PC-9 (cell line): ENCODE results near the gene MEPE. TPM values are rescaled to one million over a fixed set of nuclear protein-coding genes. Genes with fewer than 3 reads are reported as not detected.

Experiments used
- BruUV-seq: library from RNA; stranded (reverse); fragments of 400-500 nt; replicated peaks from 2 replicates; lab custom pipeline; 2021; lab: Mats Ljungman, UMichigan
- CTCF ChIA-PET: fragments of 300-600 bp; sonication (Branson Sonifier 250); formaldehyde crosslinking; loops from one replicate; lab custom pipeline; 2022; ENCODE audit warnings: antibody characterized with exemption; lab: Charles Lee
- POLR2A ChIA-PET: fragments of 300-600 bp; sonication (Branson Sonifier 250); formaldehyde crosslinking; loops from one replicate; lab custom pipeline; 2022; ENCODE audit warnings: antibody characterized with exemption; ENCODE audit not compliant: unreplicated experiment; lab: Charles Lee
- DNase-seq, 2 experiments: peaks; one replicate each; pipeline versions ENCODE4 v3.0.0 to v3.0.0-alpha.2; 2015 to 2022; ENCODE audit warnings: mixed read lengths in 1 of 2
- H2AFZ ChIP-seq: fragments of 200-600 bp; sonication (generic); 2 replicates; pipeline ENCODE4 v1.8.1; 2017; ENCODE audit warnings: antibody characterized with exemption
- H3F3A ChIP-seq: fragments of 200-600 bp; sonication (generic); 2 replicates; pipeline ENCODE4 v1.8.1; 2017; ENCODE audit warnings: antibody characterized with exemption, mild to moderate bottlenecking, low read depth; ENCODE audit not compliant: insufficient read depth
- H3K27ac ChIP-seq: fragments of 200-600 bp; sonication (generic); 2 replicates; pipeline ENCODE4 v1.6.1; 2016; ENCODE audit warnings: mixed run types
- H3K27me3 ChIP-seq: fragments of 200-600 bp; sonication (generic); 2 replicates; pipeline ENCODE4 v1.6.1; 2016; ENCODE audit warnings: low read depth, mixed run types; ENCODE audit not compliant: insufficient read depth
- H3K36me3 ChIP-seq: fragments of 200-600 bp; sonication (generic); 2 replicates; pipeline ENCODE4 v1.6.1; 2016; ENCODE audit warnings: low read depth, mixed run types
- H3K4me1 ChIP-seq: fragments of 200-600 bp; sonication (generic); replicated peaks from 2 replicates; pipeline ENCODE4 v1.6.1; 2016; ENCODE audit warnings: mixed run types; ENCODE audit not compliant: insufficient read depth
- H3K4me2 ChIP-seq: fragments of 200-600 bp; sonication (generic); 2 replicates; pipeline ENCODE4 v1.6.1; 2017; ENCODE audit warnings: mixed run types
- H3K4me3 ChIP-seq: fragments of 200-600 bp; sonication (generic); 2 replicates; pipeline ENCODE4 v1.6.1; 2016; ENCODE audit warnings: mixed run types
- H3K79me2 ChIP-seq: fragments of 200-600 bp; sonication (generic); 2 replicates; pipeline ENCODE4 v1.6.1; 2017; ENCODE audit warnings: low read depth, mixed run types
- H3K9me2 ChIP-seq: fragments of 200-600 bp; sonication (generic); 2 replicates; pipeline ENCODE4 v1.8.1; 2017; ENCODE audit warnings: mild to moderate bottlenecking; ENCODE audit not compliant: insufficient read depth
- H3K9me3 ChIP-seq: fragments of 200-600 bp; sonication (generic); 2 replicates; pipeline ENCODE4 v1.8.1; 2016; ENCODE audit warnings: low read depth; ENCODE audit not compliant: insufficient read depth
- H4K20me1 ChIP-seq: fragments of 200-600 bp; sonication (generic); 2 replicates; pipeline ENCODE4 v1.8.1; 2017; ENCODE audit not compliant: insufficient read depth
- EZH2 ChIP-seq: fragments of 200-600 bp; sonication (generic); IDR thresholded peaks from 2 replicates; pipeline ENCODE4 v1.8.0; 2017; ENCODE audit warnings: antibody characterized with exemption, low read depth
- intact Hi-C: fragments of 100-400 bp; cut with micrococcal nuclease; formaldehyde crosslinking; loops from one replicate; pipeline ENCODE4 v1.10.0; 2022; ENCODE audit not compliant: unreplicated experiment
- total RNA-seq: library from RNA; stranded (reverse); gene quantifications from 2 replicates; pipeline ENCODE4 v1.2.3, GENCODE V29; 2021
- TF ChIP-seq, protein P1 (sequence below): fragments of 200-600 bp; sonication (generic); conservative IDR thresholded peaks from 2 replicates; pipeline ENCODE4 v1.6.1; 2017; ENCODE audit warnings: mixed run types, antibody characterized with exemption, mild to moderate bottlenecking, moderate library complexity

The MEPE gene
- total RNA-seq, 1 experiment from 2014 or later = not detected

DNA sequence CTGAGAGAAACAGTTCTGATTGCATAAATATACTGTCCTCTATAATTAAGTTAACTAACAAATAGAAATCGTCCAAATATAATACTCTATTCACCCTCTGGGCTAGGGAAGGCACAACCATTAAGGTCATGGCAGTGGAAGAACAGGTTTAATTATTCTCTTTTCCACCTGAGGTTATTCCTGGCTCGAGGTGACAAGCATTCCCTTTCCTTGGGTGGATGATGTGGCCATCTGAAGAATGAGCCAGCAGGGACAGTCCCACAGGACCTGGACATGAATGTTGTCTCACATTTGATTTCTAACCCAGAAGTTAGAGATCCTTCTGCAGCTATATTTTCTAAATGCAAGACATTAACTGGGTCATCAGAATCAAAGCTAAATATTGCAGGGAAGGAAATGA lies 27.9 kb upstream of the MEPE start:
- H3K9me2 ChIP-seq = no peaks in the 10 kb centered on the region
- DNase-seq = no peak
- no peaks in the 10 kb centered on the region for H3K4me1 ChIP-seq
- ChIA-PET CTCF (interaction anchor here (0.6 kb wide), 1 partner anchor 58 kb away, joined by 3 read pairs; no protein-coding TSS in a partner anchor), POLR2A (no interaction called here)
- H3K4me2 ChIP-seq = no peak overlapping the region
- no peak overlapping the region for H3K27ac ChIP-seq
- TF ChIP-seq EZH2 = no peak
- TF ChIP-seq, protein P1, sequence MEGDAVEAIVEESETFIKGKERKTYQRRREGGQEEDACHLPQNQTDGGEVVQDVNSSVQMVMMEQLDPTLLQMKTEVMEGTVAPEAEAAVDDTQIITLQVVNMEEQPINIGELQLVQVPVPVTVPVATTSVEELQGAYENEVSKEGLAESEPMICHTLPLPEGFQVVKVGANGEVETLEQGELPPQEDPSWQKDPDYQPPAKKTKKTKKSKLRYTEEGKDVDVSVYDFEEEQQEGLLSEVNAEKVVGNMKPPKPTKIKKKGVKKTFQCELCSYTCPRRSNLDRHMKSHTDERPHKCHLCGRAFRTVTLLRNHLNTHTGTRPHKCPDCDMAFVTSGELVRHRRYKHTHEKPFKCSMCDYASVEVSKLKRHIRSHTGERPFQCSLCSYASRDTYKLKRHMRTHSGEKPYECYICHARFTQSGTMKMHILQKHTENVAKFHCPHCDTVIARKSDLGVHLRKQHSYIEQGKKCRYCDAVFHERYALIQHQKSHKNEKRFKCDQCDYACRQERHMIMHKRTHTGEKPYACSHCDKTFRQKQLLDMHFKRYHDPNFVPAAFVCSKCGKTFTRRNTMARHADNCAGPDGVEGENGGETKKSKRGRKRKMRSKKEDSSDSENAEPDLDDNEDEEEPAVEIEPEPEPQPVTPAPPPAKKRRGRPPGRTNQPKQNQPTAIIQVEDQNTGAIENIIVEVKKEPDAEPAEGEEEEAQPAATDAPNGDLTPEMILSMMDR = no peak
- no peaks in the 10 kb centered on the region for H3K27me3 ChIP-seq
- H3K79me2 ChIP-seq = no peaks in the 10 kb centered on the region
- no peaks in the 10 kb centered on the region for H3F3A ChIP-seq
- no TSS peak for BruUV-seq
- no peaks in the 10 kb centered on the region for H4K20me1 ChIP-seq
- intact Hi-C loops = no loop called here
- H3K4me3 ChIP-seq = no peak overlapping the region
- no peaks in the 10 kb centered on the region for H3K9me3 ChIP-seq
- H2AFZ ChIP-seq = no peak overlapping the region
- no peaks in the 10 kb centered on the region for H3K36me3 ChIP-seq

DNA sequence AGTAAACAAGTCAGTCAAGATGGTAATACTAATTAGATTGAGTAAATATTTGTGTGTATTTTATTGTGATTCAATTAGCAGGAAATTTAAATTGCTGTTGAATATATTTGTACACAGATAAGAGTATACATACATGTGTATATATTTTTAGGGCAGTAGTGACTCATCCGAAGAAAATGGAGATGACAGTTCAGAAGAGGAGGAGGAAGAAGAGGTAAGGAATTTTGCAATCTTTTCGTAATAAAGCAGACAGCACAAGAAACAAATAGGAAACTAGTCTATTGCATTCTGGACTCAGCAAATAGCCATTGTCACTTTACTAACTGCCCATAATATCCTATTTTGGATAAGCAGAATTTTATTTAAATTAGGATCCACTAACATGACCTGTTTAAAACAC lies 26.8 kb upstream of the MEPE start:
- Histone ChIP-seq H3K79me2 (no peaks in the 10 kb centered on the region), H3F3A (no peaks in the 10 kb centered on the region), H3K9me3 (no peaks in the 10 kb centered on the region), H3K4me3 (no peak overlapping the region), H3K4me1 (no peaks in the 10 kb centered on the region), H2AFZ (no peak overlapping the region), H3K27ac (no peak overlapping the region), H3K4me2 (no peak overlapping the region), H4K20me1 (no peaks in the 10 kb centered on the region), H3K27me3 (no peaks in the 10 kb centered on the region), H3K36me3 (no peaks in the 10 kb centered on the region), H3K9me2 (no peaks in the 10 kb centered on the region)
- no peak for TF ChIP-seq EZH2
- intact Hi-C loops = no loop called here
- CTCF ChIA-PET = no interaction called here
- no TSS peak for BruUV-seq
- DNase-seq = no peak
- POLR2A ChIA-PET = no interaction called here

DNA sequence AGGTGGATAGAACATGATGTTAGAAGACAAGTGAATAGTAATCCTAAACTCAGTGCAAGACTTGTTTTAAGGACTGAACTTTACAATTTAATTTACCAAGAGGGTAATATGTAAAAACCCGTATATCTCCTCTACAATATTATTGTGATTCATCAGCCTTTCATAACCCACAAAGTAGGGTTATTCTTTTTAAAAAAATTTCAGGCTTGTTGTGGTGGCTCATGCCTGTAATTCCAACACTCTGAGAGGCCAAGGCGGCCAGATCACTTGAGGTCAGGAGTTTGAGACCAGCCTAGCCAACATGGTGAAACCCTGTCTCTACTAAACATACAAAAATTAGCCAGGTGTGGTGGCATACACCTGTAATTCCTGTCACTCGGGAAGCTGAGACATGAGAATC lies 26.2 kb upstream of the MEPE start:
- Histone ChIP-seq H3K4me1 (no peaks in the 10 kb centered on the region), H4K20me1 (no peaks in the 10 kb centered on the region), H3K27me3 (no peaks in the 10 kb centered on the region), H3K4me3 (no peak overlapping the region), H2AFZ (no peak overlapping the region), H3K9me2 (no peaks in the 10 kb centered on the region), H3K36me3 (no peaks in the 10 kb centered on the region), H3K9me3 (no peaks in the 10 kb centered on the region), H3K79me2 (no peaks in the 10 kb centered on the region), H3K27ac (no peak overlapping the region), H3K4me2 (no peak overlapping the region), H3F3A (no peaks in the 10 kb centered on the region)
- no peak for TF ChIP-seq EZH2
- TF ChIP-seq, protein P1 = no peak
- BruUV-seq = no TSS peak
- ChIA-PET POLR2A (no interaction called here), CTCF (no interaction called here)
- intact Hi-C loops = no loop called here
- no peak for DNase-seq

- ChIA-PET CTCF (no interaction called here), POLR2A (no interaction called here)
- Histone ChIP-seq H2AFZ (no peak overlapping the region), H3F3A (no peaks in the 10 kb centered on the region), H3K9me3 (no peaks in the 10 kb centered on the region), H3K4me2 (no peak overlapping the region), H3K27ac (no peak overlapping the region), H3K4me3 (no peak overlapping the region), H3K79me2 (no peaks in the 10 kb centered on the region), H3K4me1 (no peaks in the 10 kb centered on the region), H3K27me3 (no peaks in the 10 kb centered on the region), H3K36me3 (no peaks in the 10 kb centered on the region), H4K20me1 (no peaks in the 10 kb centered on the region), H3K9me2 (no peaks in the 10 kb centered on the region)
- no peak for DNase-seq
- TF ChIP-seq EZH2 = no peak
- TF ChIP-seq, protein P1 = no peak
- intact Hi-C loops = no loop called here
- no TSS peak for BruUV-seq
These were observed 25.4 kb upstream of the MEPE start for GRCh38 chr4:87807402-87807801.
